HG03103 (cell line): ENCODE measurements around the gene CAPZA1.
A peak's percentile ranks its signal among the peaks of the same experiment; 100 is the strongest.

Experiments
- ATAC-seq: cut with Tn5 transposase; IDR thresholded peaks from one replicate; pipeline ENCODE4 v1.9.1; 2021; ENCODE audit warnings: low read depth; ENCODE audit not compliant: unreplicated experiment

The CAPZA1 gene

DNA sequence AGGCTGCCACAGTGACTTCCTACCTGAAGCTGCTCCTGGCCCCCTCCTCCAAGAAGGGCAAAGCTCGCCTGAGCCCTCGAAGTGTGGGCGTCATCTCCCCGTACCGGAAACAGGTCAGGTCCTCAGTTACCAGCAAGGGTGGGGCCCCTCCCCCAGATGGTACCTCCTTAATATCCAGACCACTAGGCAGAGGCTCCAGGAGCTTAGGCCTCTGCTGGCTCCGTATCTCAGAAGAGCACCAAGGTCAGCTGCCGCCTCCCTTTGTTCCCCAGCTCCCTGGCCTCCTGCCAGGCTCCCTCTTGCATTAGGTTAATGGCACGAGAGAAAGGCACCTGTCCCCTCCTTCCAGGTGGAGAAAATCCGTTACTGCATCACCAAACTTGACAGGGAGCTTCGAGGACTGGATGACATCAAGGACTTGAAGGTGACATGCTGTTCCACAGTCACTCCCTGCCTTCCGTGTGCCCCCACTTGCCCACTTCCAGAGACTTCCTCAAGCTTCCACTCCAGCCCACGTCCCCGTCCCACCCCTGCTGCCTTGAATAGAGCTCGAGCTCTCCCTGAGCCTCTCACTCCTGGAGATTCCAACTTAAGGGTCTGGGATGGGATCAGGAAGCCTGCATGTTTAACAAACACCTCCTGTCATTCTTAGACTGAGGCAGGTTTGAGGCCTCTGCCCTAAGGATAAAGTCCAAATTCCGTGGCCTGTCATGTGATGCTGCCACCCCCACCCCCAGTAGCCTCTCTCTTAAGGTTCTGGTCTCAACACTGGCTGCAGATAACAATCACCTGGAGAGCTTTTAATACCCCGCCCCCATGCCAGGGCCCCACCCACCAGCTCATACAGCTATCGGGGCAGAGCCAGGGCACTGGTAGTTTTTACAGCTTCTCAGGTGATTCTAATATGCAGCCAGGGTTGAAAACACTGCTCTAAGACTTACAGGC lies 79.0 kb downstream of the CAPZA1 start:
- no peak for ATAC-seq

- ATAC-seq, result no peak
Observed at GRCh38 chr1:112699425-112700144, 80.0 kb downstream of the CAPZA1 start.

- ATAC-seq, result peak; percentile 42
Observed at GRCh38 chr1:112700290-112701226, 80.9 kb downstream of the CAPZA1 start.

- no peak for ATAC-seq
Observed at GRCh38 chr1:112701227-112702066, 81.8 kb downstream of the CAPZA1 start.

GRCh38 chr1:112702067-112702395 lies 82.4 kb downstream of the CAPZA1 start:
- ATAC-seq, result no peak

- ATAC-seq, result no peak
Observed at GRCh38 chr1:112702420-112703261, 83.0 kb downstream of the CAPZA1 start.

GRCh38 chr1:112703706-112704105 lies 84.1 kb downstream of the CAPZA1 start:
- no peak for ATAC-seq

GRCh38 chr1:112704391-112704933 lies 84.8 kb downstream of the CAPZA1 start:
- no peak for ATAC-seq

GRCh38 chr1:112704934-112705627 lies 85.4 kb downstream of the CAPZA1 start:
- ATAC-seq, result peak; percentile 49

DNA sequence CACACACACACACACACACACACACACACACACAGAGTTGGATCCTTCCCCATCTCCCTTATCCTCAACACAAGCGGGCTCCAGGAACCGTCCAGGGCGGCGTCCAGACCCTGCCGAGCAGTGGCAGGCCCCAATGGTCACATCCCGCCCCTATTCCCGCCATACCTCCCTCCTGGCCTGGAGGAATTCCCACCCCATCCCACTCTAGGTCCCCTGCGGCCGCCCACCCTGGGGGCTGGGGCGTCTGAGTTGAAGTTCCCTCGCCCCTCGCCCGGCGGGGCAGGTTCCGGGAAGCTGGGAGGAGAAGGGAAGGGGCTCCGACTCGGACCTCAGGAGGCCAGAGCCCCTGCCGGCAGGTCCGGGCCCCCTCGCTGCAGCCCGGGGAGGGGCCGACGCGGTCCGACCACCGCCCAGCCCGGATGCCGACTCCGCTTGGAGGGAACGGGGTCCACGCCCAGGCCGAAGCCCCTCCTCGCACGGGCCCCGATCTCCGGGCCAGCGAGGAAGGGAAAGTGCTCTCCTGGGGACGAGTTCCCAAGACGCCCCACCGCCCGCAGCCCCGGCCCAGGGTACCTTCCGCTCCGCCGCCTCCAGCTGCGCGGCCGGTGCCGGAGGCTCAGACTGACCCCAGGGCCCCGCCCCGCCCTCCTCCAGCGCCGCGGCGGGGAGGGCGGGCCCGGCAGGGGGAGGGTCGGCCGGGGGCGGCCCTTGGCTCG lies 87.0 kb downstream of the CAPZA1 start, which contains the start of gene RHOC:
Gene RHOC (minus strand): TSS at position 623 of the 716 bp plus-strand sequence. CDS start 3,328 bp downstream, outside the sequence.
- ATAC-seq, result peak; percentile 60

DNA sequence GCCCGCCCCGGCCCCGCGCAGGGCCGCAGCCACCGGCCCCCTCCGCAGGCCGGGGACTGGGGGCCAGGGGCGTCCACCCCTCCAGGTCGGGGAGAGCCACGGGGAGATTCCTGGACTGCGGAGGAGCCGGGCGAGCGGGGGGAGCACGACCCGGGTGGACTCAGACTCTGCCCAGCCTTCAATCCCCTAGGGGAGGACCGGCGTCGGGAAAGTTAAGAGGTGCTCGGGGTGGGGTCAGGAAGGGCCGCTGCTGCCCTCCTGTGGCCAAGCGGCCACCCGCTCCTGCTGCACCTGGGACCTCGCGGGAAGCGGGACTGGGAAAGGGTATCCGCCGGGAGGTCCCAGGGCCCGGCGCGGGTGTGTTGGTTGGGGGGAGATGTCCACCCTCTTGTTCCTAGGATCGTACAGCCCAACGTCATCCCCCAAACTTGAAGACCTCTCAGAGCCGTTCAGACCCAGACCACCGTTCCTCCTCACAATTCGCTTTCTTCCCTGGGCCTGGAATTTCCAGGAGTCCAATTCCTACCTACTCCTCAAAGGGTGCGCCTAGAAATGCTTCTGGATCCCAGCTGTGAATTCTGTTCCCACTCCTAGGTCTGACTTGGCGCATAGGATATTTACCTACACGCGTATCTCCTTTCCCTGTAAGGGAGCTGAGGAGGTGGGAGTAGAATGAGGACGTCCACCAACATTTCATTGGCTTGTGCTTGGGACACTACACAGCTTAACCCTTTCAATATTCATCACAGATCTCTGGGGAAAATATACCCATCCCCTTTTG lies 87.8 kb downstream of the CAPZA1 start:
- ATAC-seq, result peak; percentile 39

GRCh38 chr1:112708002-112708448 lies 88.4 kb downstream of the CAPZA1 start:
- ATAC-seq, result no peak

DNA sequence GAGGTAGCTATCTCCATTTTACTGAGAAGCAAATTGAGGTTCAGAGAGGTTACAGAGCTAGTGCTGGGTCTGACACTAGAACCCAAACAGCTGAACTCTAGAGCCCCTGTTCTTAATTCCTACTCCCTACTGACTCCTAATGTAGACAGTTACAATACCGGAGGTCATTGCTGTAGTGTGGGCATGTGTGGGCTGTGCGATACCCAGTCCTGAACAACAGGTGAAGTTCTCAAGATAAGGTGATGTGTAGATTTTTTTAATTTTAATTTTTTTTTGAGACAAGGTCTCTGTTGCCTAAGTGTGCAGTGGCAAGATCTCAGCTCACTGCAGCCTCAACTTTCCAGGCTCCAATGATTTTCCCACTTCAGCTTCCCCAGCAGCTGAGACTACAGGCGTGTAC lies 88.9 kb downstream of the CAPZA1 start:
- no peak for ATAC-seq

DNA sequence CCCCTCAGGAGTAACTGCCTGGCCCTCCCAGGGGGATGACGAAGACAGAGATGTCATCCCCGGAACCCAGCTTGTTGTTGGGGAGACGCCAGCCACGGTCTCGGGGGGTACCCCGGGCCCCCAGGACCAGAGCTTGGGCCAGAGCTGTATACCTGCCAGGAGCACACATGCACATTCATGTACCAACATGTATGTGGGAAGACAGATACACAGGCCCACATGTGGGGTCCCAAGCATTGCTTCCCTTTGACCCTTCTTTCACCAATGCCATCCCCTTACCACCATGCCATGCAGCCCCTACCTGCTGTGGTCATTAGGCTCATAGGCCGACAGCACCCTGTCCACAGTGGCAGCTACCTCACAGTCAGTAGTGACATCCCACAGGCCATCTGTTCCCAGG lies 90.5 kb downstream of the CAPZA1 start:
- ATAC-seq, result no peak

DNA sequence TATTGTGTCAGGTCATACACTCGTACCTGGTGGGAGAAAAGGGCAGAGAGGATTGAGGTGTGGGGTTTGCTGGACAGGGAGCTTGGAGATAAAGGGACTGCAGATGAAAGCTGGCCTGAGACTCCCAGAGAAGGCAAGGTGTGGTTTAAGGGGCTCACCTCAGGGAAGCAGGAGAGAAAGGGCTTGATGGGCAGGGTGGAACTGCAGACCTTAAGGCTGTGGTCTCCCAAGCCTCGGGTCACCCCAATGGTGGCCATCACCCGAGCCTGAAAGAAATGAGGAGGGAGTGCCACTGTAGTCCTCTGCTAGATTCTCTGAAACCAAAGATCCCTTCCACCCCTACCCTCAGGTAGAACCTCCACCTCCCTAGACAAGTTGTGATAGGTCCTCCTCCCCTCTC lies 91.0 kb downstream of the CAPZA1 start:
- no peak for ATAC-seq

DNA sequence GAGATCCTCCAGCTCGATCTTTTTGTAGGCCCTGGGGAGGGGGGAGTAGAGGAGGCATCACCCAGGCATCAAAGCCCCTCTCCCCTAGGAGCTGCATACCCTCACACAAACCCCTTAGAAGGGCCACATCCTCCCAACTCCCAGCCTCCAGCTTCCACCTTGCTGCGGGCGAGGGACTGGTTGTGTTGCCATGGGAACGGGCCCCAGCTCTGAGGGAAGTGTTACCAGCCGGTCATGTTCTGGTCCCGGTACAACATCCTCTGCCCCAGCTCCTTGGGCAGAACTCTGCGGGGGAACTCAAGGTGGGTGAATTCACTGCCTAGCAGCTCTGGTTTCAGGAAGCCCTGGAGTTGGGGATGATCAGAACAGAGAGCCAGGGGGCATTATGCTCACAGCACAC lies 91.4 kb downstream of the CAPZA1 start:
- ATAC-seq, result no peak
